SK-N-SH (cell line): Measurements from ENCODE around the gene ST7.

Source experiments
- PBX3 ChIP-seq: IDR thresholded peaks from 2 replicates; pipeline ENCODE4; 2012
- RAD21 ChIP-seq: IDR thresholded peaks from 2 replicates; pipeline ENCODE4 v1.6.1; 2012; ENCODE audit warnings: mild to moderate bottlenecking, low read length
- REST ChIP-seq: IDR thresholded peaks from 2 replicates; pipeline ENCODE4 v1.6.1; 2012; ENCODE audit warnings: mild to moderate bottlenecking, low read depth, low read length, moderate library complexity
- SIN3A ChIP-seq: IDR thresholded peaks from 2 replicates; pipeline ENCODE4 v1.6.1; 2012; ENCODE audit warnings: low read depth, mild to moderate bottlenecking, low read length, moderate library complexity, borderline replicate concordance
- SMC3 ChIP-seq: IDR thresholded peaks from 2 replicates; pipeline ENCODE4 v1.6.1; 2012; ENCODE audit warnings: low read depth, low read length, improper control_type of control experiment
- TAF1 ChIP-seq: IDR thresholded peaks from 2 replicates; pipeline ENCODE4 v1.6.1; 2012; ENCODE audit warnings: low read depth, mild to moderate bottlenecking, low read length, moderate library complexity, borderline replicate concordance
- YY1 ChIP-seq: IDR thresholded peaks from 2 replicates; pipeline ENCODE4 v1.4.0; 2012; ENCODE audit warnings: low read depth, mild to moderate bottlenecking
- TF ChIP-seq, protein P1 (sequence below): fragments of 200-600 bp; sonication (generic); IDR thresholded peaks from 2 replicates; pipeline ENCODE4 v1.6.1; 2017; ENCODE audit warnings: antibody characterized with exemption, mild to moderate bottlenecking, moderate library complexity

- TF ChIP-seq, protein P1, sequence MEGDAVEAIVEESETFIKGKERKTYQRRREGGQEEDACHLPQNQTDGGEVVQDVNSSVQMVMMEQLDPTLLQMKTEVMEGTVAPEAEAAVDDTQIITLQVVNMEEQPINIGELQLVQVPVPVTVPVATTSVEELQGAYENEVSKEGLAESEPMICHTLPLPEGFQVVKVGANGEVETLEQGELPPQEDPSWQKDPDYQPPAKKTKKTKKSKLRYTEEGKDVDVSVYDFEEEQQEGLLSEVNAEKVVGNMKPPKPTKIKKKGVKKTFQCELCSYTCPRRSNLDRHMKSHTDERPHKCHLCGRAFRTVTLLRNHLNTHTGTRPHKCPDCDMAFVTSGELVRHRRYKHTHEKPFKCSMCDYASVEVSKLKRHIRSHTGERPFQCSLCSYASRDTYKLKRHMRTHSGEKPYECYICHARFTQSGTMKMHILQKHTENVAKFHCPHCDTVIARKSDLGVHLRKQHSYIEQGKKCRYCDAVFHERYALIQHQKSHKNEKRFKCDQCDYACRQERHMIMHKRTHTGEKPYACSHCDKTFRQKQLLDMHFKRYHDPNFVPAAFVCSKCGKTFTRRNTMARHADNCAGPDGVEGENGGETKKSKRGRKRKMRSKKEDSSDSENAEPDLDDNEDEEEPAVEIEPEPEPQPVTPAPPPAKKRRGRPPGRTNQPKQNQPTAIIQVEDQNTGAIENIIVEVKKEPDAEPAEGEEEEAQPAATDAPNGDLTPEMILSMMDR: no peak
- TF ChIP-seq SMC3 (no peak), PBX3 (no peak), RAD21 (no peak), YY1 (no peak), REST (no peak), SIN3A (no peak), TAF1 (no peak)
Measured at GRCh38 chr7:117088623-117089194, 135.4 kb downstream of the ST7 start.
